ENCODE measurements around the gene PITPNC1. TPM values are rescaled to one million over a fixed set of nuclear protein-coding genes. Genes with fewer than 3 reads are reported as not detected.

PITPNC1 gene
- total and polyA plus RNA-seq, 2 experiments from 2014 or later, result 5.8 to 7.3 TPM

DNA sequence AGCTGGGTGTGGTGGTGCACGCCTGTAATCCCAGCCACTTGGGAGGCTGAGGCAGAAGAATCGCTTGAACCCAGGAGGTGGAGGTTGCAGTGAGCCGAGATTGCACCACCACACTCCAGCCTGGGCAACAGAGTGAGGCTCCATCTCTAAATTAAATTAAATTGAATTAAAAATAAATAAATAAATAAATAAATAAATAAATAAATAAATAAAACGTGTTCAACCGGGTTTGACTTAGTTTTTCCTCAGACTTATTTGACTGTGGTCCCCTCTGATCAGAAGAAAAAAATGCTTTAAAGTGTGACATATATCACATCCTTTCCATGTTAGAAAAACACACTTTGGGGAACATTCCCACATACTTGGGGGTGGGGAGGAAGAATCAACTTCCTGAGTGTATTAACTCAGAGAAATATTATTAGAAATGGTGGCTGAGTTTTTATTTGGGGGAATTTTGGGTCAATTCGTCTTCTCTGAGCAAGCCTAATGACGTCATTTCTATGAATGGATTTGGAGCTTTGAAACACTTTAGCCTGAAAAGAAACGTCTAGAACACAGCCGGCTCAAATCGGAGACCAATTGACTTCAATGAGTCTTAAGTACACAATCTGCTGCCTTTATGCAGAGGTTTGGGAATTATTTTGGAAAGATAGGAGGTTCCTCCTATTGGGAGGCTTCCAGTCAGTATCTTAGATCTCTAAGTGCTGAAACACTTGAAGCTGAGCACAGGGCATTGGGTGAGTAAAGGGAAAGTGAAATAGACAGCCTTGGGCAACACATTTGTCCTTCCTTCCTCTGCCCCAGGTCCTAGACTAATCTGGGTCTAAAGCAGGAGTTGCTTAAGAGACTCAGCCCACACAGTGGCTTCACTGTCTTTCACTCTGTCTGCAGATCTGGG is 132.6 kb downstream of the PITPNC1 start:
- peak; percentile 71 for DNase-seq
- H3K27ac ChIP-seq, result no peak overlapping the region
- H3K79me2 ChIP-seq (ENCODE audit: insufficient read depth), result peaks cover 72% of the 10 kb centered on the region
- H3K4me1 ChIP-seq (ENCODE audit: insufficient read depth), result peaks cover 13% of the 10 kb centered on the region
- no peaks in the 10 kb centered on the region for H3K27me3 ChIP-seq (replicated peaks; ENCODE audit: insufficient read depth)
- no peaks in the 10 kb centered on the region for H3K9me3 ChIP-seq (ENCODE audit: low read depth)
- TF ChIP-seq EZH2phosphoT487 (IDR thresholded peaks at IDR 0.05; ENCODE audit: insufficient read depth, low read depth) (no peak), EZH2 (IDR thresholded peaks at IDR 0.05; ENCODE audit: insufficient read depth, poor library complexity, severe bottlenecking) (no peak)
- H3K9ac ChIP-seq, result no peak overlapping the region
- no peaks in the 10 kb centered on the region for H3K36me3 ChIP-seq (ENCODE audit: low read depth)
- 0 out of 2 replicates have a peak, but pooled peaks cover 9% of the 10 kb centered on the region for H3F3A ChIP-seq (ENCODE audit: insufficient read depth)
- 94% methylated on average over 10 of the region's 10 CpGs for WGBS, 2 experiments (ENCODE audit: low coverage in 1 of 2, low lambda C conversion rate in 2 of 2, missing lambda C conversion rate in 2 of 2)
- no peak overlapping the region for H3K4me3 ChIP-seq
- H2AFZ ChIP-seq, result no peak overlapping the region
- peak overlapping the region; percentile 17 for H3K4me2 ChIP-seq (ENCODE audit: unreplicated experiment)
- no peaks in the 10 kb centered on the region for H4K20me1 ChIP-seq (ENCODE audit: insufficient read depth)
- in situ Hi-C loops (cut with MboI), result no loop called here
- no peaks in the 10 kb centered on the region for H3K9me2 ChIP-seq (ENCODE audit: insufficient read depth)

DNA sequence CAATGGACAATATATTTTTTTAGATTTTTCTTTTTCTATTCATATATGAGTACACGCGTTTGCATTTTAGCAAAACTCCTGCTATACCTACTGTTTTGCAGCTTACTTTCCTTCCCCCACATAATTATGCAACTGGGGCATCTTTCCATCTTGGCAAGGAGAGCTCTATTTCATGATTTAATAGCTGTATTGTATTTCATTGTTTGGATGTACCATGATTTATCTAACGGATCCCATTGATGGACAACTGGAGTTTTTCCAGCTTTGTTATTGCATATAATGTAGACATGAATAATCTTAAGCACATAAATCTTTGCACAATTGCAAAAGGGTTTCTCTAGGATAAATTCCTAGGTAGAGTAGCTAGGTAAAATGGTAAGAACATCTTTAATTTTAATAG is 133.9 kb downstream of the PITPNC1 start:
- H3K27me3 ChIP-seq (replicated peaks; ENCODE audit: insufficient read depth), result no peaks in the 10 kb centered on the region
- TF ChIP-seq EZH2phosphoT487 (IDR thresholded peaks at IDR 0.05; ENCODE audit: insufficient read depth, low read depth), result no peak
- no peak for TF ChIP-seq EZH2 (IDR thresholded peaks at IDR 0.05; ENCODE audit: insufficient read depth, poor library complexity, severe bottlenecking)
- peaks cover 13% of the 10 kb centered on the region for H3K4me1 ChIP-seq (ENCODE audit: insufficient read depth)
- H3K9me3 ChIP-seq (ENCODE audit: low read depth), result no peaks in the 10 kb centered on the region
- no peak overlapping the region for H2AFZ ChIP-seq
- 95 to 97% methylated on average over 3 of the region's 3 CpGs for WGBS, 2 experiments (ENCODE audit: low coverage in 1 of 2, low lambda C conversion rate in 2 of 2, missing lambda C conversion rate in 2 of 2)
- no peak overlapping the region for H3K4me3 ChIP-seq
- H3K79me2 ChIP-seq (ENCODE audit: insufficient read depth), result peaks cover 64% of the 10 kb centered on the region
- no peak overlapping the region for H3K4me2 ChIP-seq (ENCODE audit: unreplicated experiment)
- H3K36me3 ChIP-seq (ENCODE audit: low read depth), result no peaks in the 10 kb centered on the region
- no peak for DNase-seq
- no peaks in the 10 kb centered on the region for H4K20me1 ChIP-seq (ENCODE audit: insufficient read depth)
- H3F3A ChIP-seq (ENCODE audit: insufficient read depth), result 0 out of 2 replicates have a peak, but pooled peaks cover 9% of the 10 kb centered on the region
- in situ Hi-C loops (cut with MboI), result no loop called here
- no peak overlapping the region for H3K27ac ChIP-seq
- H3K9me2 ChIP-seq (ENCODE audit: insufficient read depth), result no peaks in the 10 kb centered on the region
- no peak overlapping the region for H3K9ac ChIP-seq

DNA sequence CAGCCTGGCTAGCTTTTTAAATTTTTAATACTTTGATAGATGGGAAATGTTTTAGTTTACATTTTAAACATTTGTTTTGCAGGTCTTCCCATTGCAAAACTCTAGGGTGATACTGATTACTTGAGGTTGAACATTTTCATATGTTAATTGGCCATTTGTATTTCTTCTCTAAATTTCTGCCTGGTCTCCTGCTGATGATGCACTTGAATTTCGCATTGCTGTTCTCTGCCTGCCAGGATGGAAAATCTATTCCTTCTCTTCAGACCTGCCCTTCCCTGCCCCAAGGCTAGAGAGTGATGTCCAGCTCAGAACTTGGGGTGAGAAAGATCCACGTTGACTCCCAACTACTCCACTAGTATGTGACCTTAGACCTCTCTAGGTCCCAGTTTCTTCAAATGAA is 134.7 kb downstream of the PITPNC1 start:
- Histone ChIP-seq H3K36me3 (ENCODE audit: low read depth) (no peaks in the 10 kb centered on the region), H3K9me3 (ENCODE audit: low read depth) (no peaks in the 10 kb centered on the region), H3K27ac (no peak overlapping the region), H4K20me1 (ENCODE audit: insufficient read depth) (no peaks in the 10 kb centered on the region), H3K79me2 (ENCODE audit: insufficient read depth) (peaks cover 65% of the 10 kb centered on the region), H2AFZ (no peak overlapping the region), H3K4me2 (ENCODE audit: unreplicated experiment) (no peak overlapping the region), H3K9me2 (ENCODE audit: insufficient read depth) (no peaks in the 10 kb centered on the region), H3K4me1 (ENCODE audit: insufficient read depth) (peaks cover 10% of the 10 kb centered on the region), H3F3A (ENCODE audit: insufficient read depth) (0 out of 2 replicates have a peak, but pooled peaks cover 1% of the 10 kb centered on the region), H3K27me3 (replicated peaks; ENCODE audit: insufficient read depth) (no peaks in the 10 kb centered on the region), H3K9ac (no peak overlapping the region), H3K4me3 (no peak overlapping the region)
- WGBS, 2 experiments (ENCODE audit: low coverage in 1 of 2, low lambda C conversion rate in 2 of 2, missing lambda C conversion rate in 2 of 2), result 98 to 100% methylated on average over 2 of the region's 2 CpGs
- TF ChIP-seq EZH2phosphoT487 (IDR thresholded peaks at IDR 0.05; ENCODE audit: insufficient read depth, low read depth) (no peak), EZH2 (IDR thresholded peaks at IDR 0.05; ENCODE audit: insufficient read depth, poor library complexity, severe bottlenecking) (no peak)
- DNase-seq, result no peak
- in situ Hi-C loops (cut with MboI), result no loop called here

DNA sequence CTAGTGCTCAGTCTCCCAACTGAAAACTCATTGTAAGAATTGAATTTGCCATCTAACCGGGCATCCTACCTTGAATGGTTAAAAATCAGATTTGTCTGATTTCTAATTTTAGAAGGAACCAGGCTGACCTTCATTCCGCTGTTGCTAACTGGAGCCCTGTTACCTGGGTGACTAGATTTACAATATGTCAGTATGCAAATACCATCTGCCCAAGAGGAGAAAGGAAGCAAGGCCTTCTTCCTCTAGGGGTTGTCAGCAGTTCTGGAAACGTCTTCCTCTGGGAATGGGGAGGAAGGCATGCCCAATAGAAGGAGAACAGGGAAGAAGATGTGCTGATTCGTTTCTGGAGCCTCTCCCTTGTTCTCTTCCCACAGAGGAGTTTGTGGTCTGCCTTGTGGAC is 137.9 kb downstream of the PITPNC1 start:
- Histone ChIP-seq H4K20me1 (ENCODE audit: insufficient read depth) (no peaks in the 10 kb centered on the region), H3K9me3 (ENCODE audit: low read depth) (no peaks in the 10 kb centered on the region), H3K36me3 (ENCODE audit: low read depth) (no peaks in the 10 kb centered on the region), H3K4me1 (ENCODE audit: insufficient read depth) (peaks cover 5% of the 10 kb centered on the region), H2AFZ (no peak overlapping the region), H3K9ac (no peak overlapping the region), H3K4me2 (ENCODE audit: unreplicated experiment) (no peak overlapping the region), H3K27ac (no peak overlapping the region), H3K9me2 (ENCODE audit: insufficient read depth) (no peaks in the 10 kb centered on the region), H3K79me2 (ENCODE audit: insufficient read depth) (peaks cover 69% of the 10 kb centered on the region), H3K27me3 (replicated peaks; ENCODE audit: insufficient read depth) (no peaks in the 10 kb centered on the region), H3F3A (ENCODE audit: insufficient read depth) (peaks cover 16% of the 10 kb centered on the region), H3K4me3 (no peak overlapping the region)
- in situ Hi-C loops (cut with MboI), result no loop called here
- no peak for DNase-seq
- WGBS, 2 experiments (ENCODE audit: low coverage in 1 of 2, low lambda C conversion rate in 2 of 2, missing lambda C conversion rate in 2 of 2), result 84 to 88% methylated on average over 4 of the region's 4 CpGs
- TF ChIP-seq EZH2 (IDR thresholded peaks at IDR 0.05; ENCODE audit: insufficient read depth, poor library complexity, severe bottlenecking), result no peak
- TF ChIP-seq EZH2phosphoT487 (IDR thresholded peaks at IDR 0.05; ENCODE audit: insufficient read depth, low read depth), result no peak

Measured in GM23248 (cell line).